Hepatocyte (in vitro differentiated cells): ENCODE measurements around the gene CXCR4.

Experiments
- EZH2 ChIP-seq: fragments of 200-600 bp; sonication (generic); IDR thresholded peaks from 2 replicates; pipeline ENCODE4 v1.6.1; 2016; ENCODE audit warnings: antibody characterized with exemption, mild to moderate bottlenecking, borderline replicate concordance
- TF ChIP-seq, protein P1 (sequence below): fragments of 200-600 bp; sonication (generic); IDR thresholded peaks from 2 replicates; pipeline ENCODE4 v1.5.1; 2016; ENCODE audit warnings: antibody characterized with exemption, mild to moderate bottlenecking; ENCODE audit not compliant: poor library complexity

DNA sequence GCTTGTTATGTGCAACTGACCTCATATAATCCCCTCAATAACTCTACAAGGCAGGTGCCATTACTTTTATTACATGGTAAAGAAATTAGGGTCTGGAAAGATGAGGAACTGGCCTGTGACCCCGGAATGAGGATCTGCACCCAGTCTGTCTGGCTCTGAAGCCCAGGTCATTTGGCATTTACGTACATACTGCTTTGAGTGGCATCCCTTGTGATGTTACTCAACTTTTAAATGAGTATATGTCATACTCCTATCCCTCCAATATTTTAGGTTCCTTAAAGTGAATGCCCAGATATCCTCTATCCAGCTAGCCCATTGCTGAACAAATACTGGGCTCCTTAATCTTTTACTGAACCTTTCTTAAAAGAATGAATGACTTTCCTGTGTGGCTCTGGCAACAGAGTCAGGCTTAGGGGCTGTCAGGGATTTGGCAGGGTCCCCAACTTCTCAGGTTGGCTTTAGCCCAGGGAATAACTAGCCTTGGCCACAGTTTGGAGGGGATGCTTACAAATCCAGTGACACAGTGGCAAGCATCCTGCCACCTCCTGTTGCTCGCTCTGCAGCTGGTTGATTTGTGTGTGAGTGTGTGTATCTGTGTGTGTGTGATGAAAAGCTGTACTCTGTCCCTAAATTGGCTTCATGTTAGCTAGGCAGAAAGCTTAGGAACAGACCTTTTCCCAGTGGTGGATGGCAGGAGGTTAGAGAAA lies 3.4 kb upstream of the CXCR4 start:
- TF ChIP-seq, protein P1, sequence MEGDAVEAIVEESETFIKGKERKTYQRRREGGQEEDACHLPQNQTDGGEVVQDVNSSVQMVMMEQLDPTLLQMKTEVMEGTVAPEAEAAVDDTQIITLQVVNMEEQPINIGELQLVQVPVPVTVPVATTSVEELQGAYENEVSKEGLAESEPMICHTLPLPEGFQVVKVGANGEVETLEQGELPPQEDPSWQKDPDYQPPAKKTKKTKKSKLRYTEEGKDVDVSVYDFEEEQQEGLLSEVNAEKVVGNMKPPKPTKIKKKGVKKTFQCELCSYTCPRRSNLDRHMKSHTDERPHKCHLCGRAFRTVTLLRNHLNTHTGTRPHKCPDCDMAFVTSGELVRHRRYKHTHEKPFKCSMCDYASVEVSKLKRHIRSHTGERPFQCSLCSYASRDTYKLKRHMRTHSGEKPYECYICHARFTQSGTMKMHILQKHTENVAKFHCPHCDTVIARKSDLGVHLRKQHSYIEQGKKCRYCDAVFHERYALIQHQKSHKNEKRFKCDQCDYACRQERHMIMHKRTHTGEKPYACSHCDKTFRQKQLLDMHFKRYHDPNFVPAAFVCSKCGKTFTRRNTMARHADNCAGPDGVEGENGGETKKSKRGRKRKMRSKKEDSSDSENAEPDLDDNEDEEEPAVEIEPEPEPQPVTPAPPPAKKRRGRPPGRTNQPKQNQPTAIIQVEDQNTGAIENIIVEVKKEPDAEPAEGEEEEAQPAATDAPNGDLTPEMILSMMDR: no peak
- TF ChIP-seq EZH2: no peak
